ENCODE data around the gene GNL1.

The GNL1 gene

GRCh38 chr6:30568245-30568644, 12.0 kb upstream of the GNL1 start:
- DNase-seq (ENCODE audit: low read depth in 2 of 2) = peak; percentile 25 to 35

- DNase-seq (ENCODE audit: low read depth in 2 of 2) = no peak
Measured at GRCh38 chr6:30565772-30566171, 9.5 kb upstream of the GNL1 start.

GRCh38 chr6:30564114-30564513, 7.8 kb upstream of the GNL1 start:
- DNase-seq (ENCODE audit: low read depth in 2 of 2) = no peak

GRCh38 chr6:30562470-30563425, 6.5 kb upstream of the GNL1 start:
- DNase-seq (ENCODE audit: low read depth in 2 of 2) = no peak

- no peak for DNase-seq (ENCODE audit: low read depth in 2 of 2)
Measured at GRCh38 chr6:30560930-30561329, 4.6 kb upstream of the GNL1 start.

- no peak for DNase-seq (ENCODE audit: low read depth in 2 of 2)
Measured at GRCh38 chr6:30557683-30557981, 1.3 kb upstream of the GNL1 start.

- DNase-seq (ENCODE audit: low read depth in 2 of 2) = peak; percentile 84 to 86
Measured at GRCh38 chr6:30556906-30557682, 805 bp upstream of the GNL1 start, which contains the start of gene PRR3. Gene PRR3 (plus strand): TSS chr6:30557295. CDS start chr6:30557345, 50 bp downstream.

GRCh38 chr6:30555816-30556065, 548 bp downstream of the GNL1 start:
- no peak for DNase-seq (ENCODE audit: low read depth in 2 of 2)

- no peak for DNase-seq (ENCODE audit: low read depth in 2 of 2)
Measured at GRCh38 chr6:30554962-30555815, 1.1 kb downstream of the GNL1 start.

GRCh38 chr6:30554404-30554803, 1.9 kb downstream of the GNL1 start:
- no peak for DNase-seq (ENCODE audit: low read depth in 2 of 2)

- DNase-seq (ENCODE audit: low read depth in 2 of 2) = no peak
Measured at GRCh38 chr6:30548375-30548774, 7.9 kb downstream of the GNL1 start.

- no peak for DNase-seq (ENCODE audit: low read depth in 2 of 2)
Measured at GRCh38 chr6:30547454-30547853, 8.8 kb downstream of the GNL1 start.

GRCh38 chr6:30544666-30545272, 11.5 kb downstream of the GNL1 start:
- no peak for DNase-seq (ENCODE audit: low read depth in 2 of 2)

GRCh38 chr6:30543821-30544220, 12.5 kb downstream of the GNL1 start:
- DNase-seq (ENCODE audit: low read depth in 2 of 2) = no peak

- DNase-seq (ENCODE audit: low read depth in 2 of 2) = no peak
Measured at GRCh38 chr6:30542915-30543314, 13.4 kb downstream of the GNL1 start.

GRCh38 chr6:30542404-30542725, 13.9 kb downstream of the GNL1 start:
- no peak for DNase-seq (ENCODE audit: low read depth in 2 of 2)

- peak; percentile 60 to 73 for DNase-seq (ENCODE audit: low read depth in 2 of 2)
Measured at GRCh38 chr6:30541515-30542403, 14.5 kb downstream of the GNL1 start.

GRCh38 chr6:30537931-30538330, 18.4 kb downstream of the GNL1 start:
- no peak for DNase-seq (ENCODE audit: low read depth in 2 of 2)

GRCh38 chr6:30533460-30534294, 22.6 kb downstream of the GNL1 start:
- no peak for DNase-seq (ENCODE audit: low read depth in 2 of 2)

GRCh38 chr6:30530014-30530413, 26.3 kb downstream of the GNL1 start:
- DNase-seq (ENCODE audit: low read depth in 2 of 2) = no peak

All from stimulated activated CD4-positive, alpha-beta T cell treated with anti-CD3 and anti-CD28 coated beads, Interleukin-4, amount 100 ng/mL, for 48 hours (primary cell).